Esophagus muscularis mucosa (tissue), 3 donors: ENCODE measurements around the gene CENPE.

ENCODE experiments used
- POLR2A ChIP-seq: fragments of 450-650 bp; IDR thresholded peaks from one replicate; pipeline ENCODE4 v1.6.1; 2017; ENCODE audit warnings: antibody characterized with exemption, moderate library complexity, mild to moderate bottlenecking, low read depth
- POLR2AphosphoS5 ChIP-seq, 2 donors: sonication (generic); formaldehyde crosslinking; IDR thresholded peaks; one replicate each; pipeline ENCODE4 v1.6.1; 2017; ENCODE audit warnings: antibody characterized with exemption in 2 of 2
- TF ChIP-seq, protein P1 (sequence below), 3 experiments: fragments of 200-600 bp in 2 of 3; fragments of 450-650 bp in 1 of 3; sonication (generic) in 2 of 3; IDR thresholded peaks; one replicate each; pipeline ENCODE4 v1.5.1; 2017 to 2019; ENCODE audit warnings: antibody characterized with exemption in 3 of 3, mild to moderate bottlenecking in 2 of 3, moderate library complexity in 1 of 3

DNA sequence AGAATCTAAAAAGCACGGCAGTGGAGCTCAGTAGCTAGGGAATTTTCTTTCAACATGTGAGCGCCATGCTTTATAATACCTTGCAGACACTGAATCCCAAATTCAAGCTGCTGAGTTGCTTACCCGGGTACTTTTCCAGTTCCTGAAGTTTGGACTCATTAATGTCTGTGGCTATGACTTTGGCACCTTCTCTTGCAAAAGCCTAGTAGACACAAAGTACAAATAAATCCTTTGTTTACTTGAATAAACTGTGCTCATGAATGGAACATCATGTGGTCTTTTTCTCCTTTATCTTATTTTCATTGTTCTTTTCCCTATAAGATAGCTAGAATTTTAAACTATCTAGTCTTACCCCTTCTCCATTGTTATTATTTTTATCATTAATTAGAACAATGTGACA, 103.1 kb downstream of the CENPE start:
- TF ChIP-seq POLR2AphosphoS5 (IDR thresholded peaks at IDR 0.05): no peak
- TF ChIP-seq, protein P1, sequence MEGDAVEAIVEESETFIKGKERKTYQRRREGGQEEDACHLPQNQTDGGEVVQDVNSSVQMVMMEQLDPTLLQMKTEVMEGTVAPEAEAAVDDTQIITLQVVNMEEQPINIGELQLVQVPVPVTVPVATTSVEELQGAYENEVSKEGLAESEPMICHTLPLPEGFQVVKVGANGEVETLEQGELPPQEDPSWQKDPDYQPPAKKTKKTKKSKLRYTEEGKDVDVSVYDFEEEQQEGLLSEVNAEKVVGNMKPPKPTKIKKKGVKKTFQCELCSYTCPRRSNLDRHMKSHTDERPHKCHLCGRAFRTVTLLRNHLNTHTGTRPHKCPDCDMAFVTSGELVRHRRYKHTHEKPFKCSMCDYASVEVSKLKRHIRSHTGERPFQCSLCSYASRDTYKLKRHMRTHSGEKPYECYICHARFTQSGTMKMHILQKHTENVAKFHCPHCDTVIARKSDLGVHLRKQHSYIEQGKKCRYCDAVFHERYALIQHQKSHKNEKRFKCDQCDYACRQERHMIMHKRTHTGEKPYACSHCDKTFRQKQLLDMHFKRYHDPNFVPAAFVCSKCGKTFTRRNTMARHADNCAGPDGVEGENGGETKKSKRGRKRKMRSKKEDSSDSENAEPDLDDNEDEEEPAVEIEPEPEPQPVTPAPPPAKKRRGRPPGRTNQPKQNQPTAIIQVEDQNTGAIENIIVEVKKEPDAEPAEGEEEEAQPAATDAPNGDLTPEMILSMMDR (IDR thresholded peaks at IDR 0.05): no peak
- no peak for TF ChIP-seq POLR2A
